ENCODE results near the gene CD74.
A peak's percentile ranks its signal among the peaks of the same experiment; 100 is the strongest.
"Not testable (repeated sequence)": the region's sequence is repeated elsewhere in the genome, so short reads cannot be mapped to it uniquely, and the experiment has no call there.

CD74 gene

GRCh38 chr5:150412319-150413175, at the start of gene CD74:
TSS of gene CD74 (minus strand) at chr5:150412910. CDS start at chr5:150412749, 161 bp downstream.
- DNase-seq: peak; percentile 89 to 90 (median 90)

GRCh38 chr5:150461231-150461630, 48.5 kb upstream of the CD74 start:
- no peak for DNase-seq

- DNase-seq: no peak
Observed at GRCh38 chr5:150460781-150461180, 48.1 kb upstream of the CD74 start.

GRCh38 chr5:150458802-150459557, 46.3 kb upstream of the CD74 start:
- DNase-seq: peak; percentile 74 to 86 (median 81)

- no peak for DNase-seq
Observed at GRCh38 chr5:150457562-150458240, 45.0 kb upstream of the CD74 start.

GRCh38 chr5:150457121-150457520, 44.4 kb upstream of the CD74 start:
- no peak for DNase-seq

GRCh38 chr5:150454492-150455229, 42.0 kb upstream of the CD74 start:
- no peak for DNase-seq

- not testable (repeated sequence) for DNase-seq
Observed at GRCh38 chr5:150454027-150454426, 41.3 kb upstream of the CD74 start.

GRCh38 chr5:150452914-150453313, 40.2 kb upstream of the CD74 start:
- DNase-seq: no peak

GRCh38 chr5:150451594-150451993, 38.9 kb upstream of the CD74 start:
- DNase-seq: no peak

- peak; percentile 92 to 96 (median 95) for DNase-seq
Observed at GRCh38 chr5:150449517-150450339, 37.0 kb upstream of the CD74 start, which contains the start of gene RPS14. TSS of gene RPS14 (minus strand) at chr5:150449739. CDS start at chr5:150447733, 2,006 bp downstream.

- DNase-seq: peak in 1 of 3 donors; percentile 20
Observed at GRCh38 chr5:150448952-150449516, 36.3 kb upstream of the CD74 start.

- peak in 2 of 3 donors; percentile 18 to 30 for DNase-seq
Observed at GRCh38 chr5:150448334-150448733, 35.6 kb upstream of the CD74 start.

GRCh38 chr5:150447188-150447587, 34.5 kb upstream of the CD74 start:
- no peak for DNase-seq

- DNase-seq: no peak
Observed at GRCh38 chr5:150446583-150446982, 33.9 kb upstream of the CD74 start.

GRCh38 chr5:150446088-150446487, 33.4 kb upstream of the CD74 start:
- DNase-seq: no peak

GRCh38 chr5:150444770-150445169, 32.1 kb upstream of the CD74 start:
- DNase-seq: peak in 1 of 3 donors; percentile 17

GRCh38 chr5:150443242-150444075, 30.7 kb upstream of the CD74 start:
- DNase-seq: no peak

- DNase-seq: no peak
Observed at GRCh38 chr5:150442699-150443080, 30.0 kb upstream of the CD74 start.
